Lower leg skin (tissue), 3 donors: Measurements from ENCODE around the gene GAB1.

Source experiments
- CTCF ChIP-seq, 3 donors: fragments of 450-650 bp; IDR thresholded peaks; one replicate each; pipeline ENCODE4 v1.5.1; 2016; ENCODE audit warnings: antibody characterized with exemption in 3 of 3, mild to moderate bottlenecking in 3 of 3, moderate library complexity in 2 of 3
- POLR2A ChIP-seq, 2 donors: fragments of 450-650 bp; IDR thresholded peaks; one replicate each; pipeline ENCODE4 v1.6.1; 2016 to 2017; ENCODE audit warnings: antibody characterized with exemption in 2 of 2, mild to moderate bottlenecking in 1 of 2, moderate library complexity in 1 of 2

- TF ChIP-seq CTCF (IDR thresholded peaks at IDR 0.05) (no peak), POLR2A (IDR thresholded peaks at IDR 0.05) (no peak)
Observed at GRCh38 chr4:143339497-143339896, 2.8 kb downstream of the GAB1 start.
